WTC11 (cell line): ENCODE data around the gene ITPR2. TPM values are rescaled to one million over a fixed set of nuclear protein-coding genes. Genes with fewer than 3 reads are reported as not detected.

Experiments
- ATAC-seq: fragments of 200-7000 bp; cut with Tn5 transposase; 2 replicates; pipeline ENCODE4 v1.10.0; 2021; ENCODE audit warnings: mild to moderate bottlenecking, moderate library complexity
- CTCF ChIA-PET: fragments of 300-600 bp; sonication (Branson Sonifier 250); formaldehyde crosslinking; loops from one replicate; lab custom pipeline; 2021; ENCODE audit warnings: antibody characterized with exemption; lab: Charles Lee
- POLR2A ChIA-PET: fragments of 350-600 bp; sonication (Branson Sonifier 250); formaldehyde crosslinking; loops from one replicate; lab custom pipeline; 2021; ENCODE audit warnings: antibody characterized with exemption; lab: Charles Lee
- DNase-seq: peaks from one replicate; pipeline ENCODE4 v3.0.0; 2021; ENCODE audit warnings: low spot score
- H3K27ac Mint-ChIP-seq: 2 replicates; pipeline ENCODE4 v1.8.0; 2021; ENCODE audit warnings: mixed read lengths
- H3K27me3 Mint-ChIP-seq: 2 replicates; pipeline ENCODE4 v1.8.0; 2021; ENCODE audit warnings: low read depth, mild to moderate bottlenecking, moderate library complexity, mixed read lengths
- H3K36me3 Mint-ChIP-seq: 2 replicates; pipeline ENCODE4 v1.8.0; 2021; ENCODE audit warnings: mixed read lengths
- H3K4me1 Mint-ChIP-seq: 2 replicates; pipeline ENCODE4 v1.8.0; 2022; ENCODE audit warnings: mixed read lengths
- H3K4me3 Mint-ChIP-seq: 2 replicates; pipeline ENCODE4 v1.8.0; 2021; ENCODE audit warnings: mild to moderate bottlenecking, moderate library complexity, mixed read lengths
- H3K9me3 Mint-ChIP-seq: 2 replicates; pipeline ENCODE4 v1.8.0; 2021; ENCODE audit warnings: mixed read lengths
- EMX1 ChIP-seq: fragments of 250-450 bp; sonication (Bioruptor Pico); IDR thresholded peaks from 2 replicates; pipeline ENCODE4 v1.8.0; 2021; ENCODE audit warnings: mild to moderate bottlenecking
- FOXJ3 ChIP-seq: sonication (generic); formaldehyde crosslinking; IDR thresholded peaks from 2 replicates; pipeline ENCODE4 v1.9.0; 2021; ENCODE audit warnings: missing genetic modification reagents, mild to moderate bottlenecking, borderline replicate concordance
- KAT7 ChIP-seq: sonication (generic); formaldehyde crosslinking; IDR thresholded peaks from 2 replicates; pipeline ENCODE4 v1.8.1; 2023; ENCODE audit warnings: missing genetic modification reagents, mild to moderate bottlenecking, borderline replicate concordance
- MYBL2 ChIP-seq: sonication (generic); formaldehyde crosslinking; IDR thresholded peaks from 2 replicates; pipeline ENCODE4 v1.8.1; 2023; ENCODE audit warnings: mild to moderate bottlenecking, moderate library complexity, missing genetic modification reagents
- NFE2L1 ChIP-seq: sonication (generic); formaldehyde crosslinking; IDR thresholded peaks from 2 replicates; pipeline ENCODE4 v1.8.1; 2023; ENCODE audit warnings: missing genetic modification reagents
- NR2C2 ChIP-seq: sonication (generic); formaldehyde crosslinking; IDR thresholded peaks from 2 replicates; pipeline ENCODE4 v1.8.0; 2022; ENCODE audit warnings: mild to moderate bottlenecking, missing genetic modification reagents
- STAT6 ChIP-seq: sonication (generic); formaldehyde crosslinking; conservative IDR thresholded peaks from 2 replicates; pipeline ENCODE4 v1.8.1; 2023; ENCODE audit warnings: mild to moderate bottlenecking, low read depth, missing genetic modification reagents, moderate library complexity
- USF1 ChIP-seq: sonication (generic); formaldehyde crosslinking; IDR thresholded peaks from 2 replicates; pipeline ENCODE4 v1.8.0; 2022; ENCODE audit warnings: mild to moderate bottlenecking, missing genetic modification reagents
- ZNF219 ChIP-seq: sonication (generic); formaldehyde crosslinking; IDR thresholded peaks from 2 replicates; pipeline ENCODE4 v1.8.0; 2023; ENCODE audit warnings: missing genetic modification reagents, mild to moderate bottlenecking, borderline replicate concordance
- ZNF396 ChIP-seq: fragments of 250-450 bp; sonication (Bioruptor Pico); IDR thresholded peaks from 2 replicates; pipeline ENCODE4 v1.8.0; 2021; ENCODE audit warnings: mild to moderate bottlenecking, moderate library complexity, borderline replicate concordance
- ZNF423 ChIP-seq: fragments of 250-450 bp; sonication (Bioruptor Pico); IDR thresholded peaks from 2 replicates; pipeline ENCODE4 v2.1.2; 2022; ENCODE audit warnings: mild to moderate bottlenecking, moderate library complexity
- total RNA-seq: library from RNA; stranded (reverse); gene quantifications from 3 replicates; pipeline ENCODE4 v1.2.3, GENCODE V29; 2021
- TF ChIP-seq, protein P1 (sequence below): sonication (generic); formaldehyde crosslinking; IDR thresholded peaks from 2 replicates; pipeline ENCODE4 v1.8.0; 2022; ENCODE audit warnings: missing genetic modification reagents
- TF ChIP-seq, protein P2 (sequence below): fragments of 250-450 bp; sonication (Bioruptor Pico); IDR thresholded peaks from 2 replicates; pipeline ENCODE4 v1.9.0; 2021; ENCODE audit warnings: mild to moderate bottlenecking
- TF ChIP-seq, protein P3 (sequence below): sonication (generic); formaldehyde crosslinking; IDR thresholded peaks from 2 replicates; pipeline ENCODE4 v1.8.0; 2022; ENCODE audit warnings: mild to moderate bottlenecking, missing genetic modification reagents
- TF ChIP-seq, protein P4 (sequence below): fragments of 250-450 bp; sonication (Bioruptor Pico); conservative IDR thresholded peaks from 2 replicates; pipeline ENCODE4 v1.9.0; 2021; ENCODE audit warnings: mild to moderate bottlenecking
- TF ChIP-seq, protein P5 (sequence below): fragments of 250-450 bp; sonication (Bioruptor Pico); IDR thresholded peaks from 2 replicates; pipeline ENCODE4 v1.8.0; 2021; ENCODE audit warnings: mild to moderate bottlenecking
- TF ChIP-seq, protein P6 (sequence below): sonication (generic); formaldehyde crosslinking; IDR thresholded peaks from 2 replicates; pipeline ENCODE4 v1.8.1; 2023; ENCODE audit warnings: mild to moderate bottlenecking, missing genetic modification reagents, moderate library complexity

The ITPR2 gene
- total RNA-seq, 1 experiment from 2014 or later: 50.7 TPM

DNA sequence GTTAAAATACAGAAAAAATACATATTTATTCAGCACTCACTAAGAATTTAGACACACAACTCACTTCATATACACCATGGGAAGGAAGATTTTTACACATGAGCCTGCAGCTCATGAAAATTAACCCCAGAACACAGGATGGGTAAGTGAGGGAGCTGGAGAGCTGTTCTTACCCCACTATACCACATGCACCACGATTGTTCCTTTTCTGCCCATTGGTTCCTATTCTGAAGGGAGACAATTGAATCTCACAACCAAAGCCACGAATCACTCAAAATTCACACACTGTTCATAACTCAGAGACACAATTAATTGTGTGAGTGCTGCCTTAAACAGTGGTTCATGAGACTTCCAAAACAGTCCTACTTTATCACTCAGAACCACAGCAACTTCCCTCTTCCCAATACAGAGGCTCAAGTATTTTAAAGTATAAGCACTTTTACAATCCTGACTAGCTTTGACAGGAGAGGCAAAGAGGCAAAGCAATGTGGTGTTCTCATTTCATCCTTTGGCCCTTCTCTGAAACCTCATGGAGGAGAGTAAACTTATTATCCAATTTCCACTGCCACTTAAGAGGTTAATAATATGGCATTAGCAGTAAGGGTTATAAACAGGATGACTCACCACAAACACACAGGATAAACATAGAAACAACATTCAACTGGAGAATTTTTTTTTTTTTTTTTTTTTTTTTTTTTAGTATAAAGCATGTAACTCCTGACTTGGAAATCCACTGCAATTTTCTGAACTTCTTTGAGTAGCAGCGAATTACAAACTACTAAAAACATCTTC lies 59.5 kb downstream of the ITPR2 start:
- H3K9me3 Mint-ChIP-seq: peaks cover 27% of the 10 kb centered on the region
- POLR2A ChIA-PET: no interaction called here
- no peak for TF ChIP-seq NR2C2 (CRISPR knock-in tag)
- TF ChIP-seq KAT7 (CRISPR knock-in tag): no peak
- TF ChIP-seq, protein P1, sequence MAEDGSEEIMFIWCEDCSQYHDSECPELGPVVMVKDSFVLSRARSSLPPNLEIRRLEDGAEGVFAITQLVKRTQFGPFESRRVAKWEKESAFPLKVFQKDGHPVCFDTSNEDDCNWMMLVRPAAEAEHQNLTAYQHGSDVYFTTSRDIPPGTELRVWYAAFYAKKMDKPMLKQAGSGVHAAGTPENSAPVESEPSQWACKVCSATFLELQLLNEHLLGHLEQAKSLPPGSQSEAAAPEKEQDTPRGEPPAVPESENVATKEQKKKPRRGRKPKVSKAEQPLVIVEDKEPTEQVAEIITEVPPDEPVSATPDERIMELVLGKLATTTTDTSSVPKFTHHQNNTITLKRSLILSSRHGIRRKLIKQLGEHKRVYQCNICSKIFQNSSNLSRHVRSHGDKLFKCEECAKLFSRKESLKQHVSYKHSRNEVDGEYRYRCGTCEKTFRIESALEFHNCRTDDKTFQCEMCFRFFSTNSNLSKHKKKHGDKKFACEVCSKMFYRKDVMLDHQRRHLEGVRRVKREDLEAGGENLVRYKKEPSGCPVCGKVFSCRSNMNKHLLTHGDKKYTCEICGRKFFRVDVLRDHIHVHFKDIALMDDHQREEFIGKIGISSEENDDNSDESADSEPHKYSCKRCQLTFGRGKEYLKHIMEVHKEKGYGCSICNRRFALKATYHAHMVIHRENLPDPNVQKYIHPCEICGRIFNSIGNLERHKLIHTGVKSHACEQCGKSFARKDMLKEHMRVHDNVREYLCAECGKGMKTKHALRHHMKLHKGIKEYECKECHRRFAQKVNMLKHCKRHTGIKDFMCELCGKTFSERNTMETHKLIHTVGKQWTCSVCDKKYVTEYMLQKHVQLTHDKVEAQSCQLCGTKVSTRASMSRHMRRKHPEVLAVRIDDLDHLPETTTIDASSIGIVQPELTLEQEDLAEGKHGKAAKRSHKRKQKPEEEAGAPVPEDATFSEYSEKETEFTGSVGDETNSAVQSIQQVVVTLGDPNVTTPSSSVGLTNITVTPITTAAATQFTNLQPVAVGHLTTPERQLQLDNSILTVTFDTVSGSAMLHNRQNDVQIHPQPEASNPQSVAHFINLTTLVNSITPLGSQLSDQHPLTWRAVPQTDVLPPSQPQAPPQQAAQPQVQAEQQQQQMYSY (CRISPR knock-in tag): no peak
- TF ChIP-seq, protein P2, sequence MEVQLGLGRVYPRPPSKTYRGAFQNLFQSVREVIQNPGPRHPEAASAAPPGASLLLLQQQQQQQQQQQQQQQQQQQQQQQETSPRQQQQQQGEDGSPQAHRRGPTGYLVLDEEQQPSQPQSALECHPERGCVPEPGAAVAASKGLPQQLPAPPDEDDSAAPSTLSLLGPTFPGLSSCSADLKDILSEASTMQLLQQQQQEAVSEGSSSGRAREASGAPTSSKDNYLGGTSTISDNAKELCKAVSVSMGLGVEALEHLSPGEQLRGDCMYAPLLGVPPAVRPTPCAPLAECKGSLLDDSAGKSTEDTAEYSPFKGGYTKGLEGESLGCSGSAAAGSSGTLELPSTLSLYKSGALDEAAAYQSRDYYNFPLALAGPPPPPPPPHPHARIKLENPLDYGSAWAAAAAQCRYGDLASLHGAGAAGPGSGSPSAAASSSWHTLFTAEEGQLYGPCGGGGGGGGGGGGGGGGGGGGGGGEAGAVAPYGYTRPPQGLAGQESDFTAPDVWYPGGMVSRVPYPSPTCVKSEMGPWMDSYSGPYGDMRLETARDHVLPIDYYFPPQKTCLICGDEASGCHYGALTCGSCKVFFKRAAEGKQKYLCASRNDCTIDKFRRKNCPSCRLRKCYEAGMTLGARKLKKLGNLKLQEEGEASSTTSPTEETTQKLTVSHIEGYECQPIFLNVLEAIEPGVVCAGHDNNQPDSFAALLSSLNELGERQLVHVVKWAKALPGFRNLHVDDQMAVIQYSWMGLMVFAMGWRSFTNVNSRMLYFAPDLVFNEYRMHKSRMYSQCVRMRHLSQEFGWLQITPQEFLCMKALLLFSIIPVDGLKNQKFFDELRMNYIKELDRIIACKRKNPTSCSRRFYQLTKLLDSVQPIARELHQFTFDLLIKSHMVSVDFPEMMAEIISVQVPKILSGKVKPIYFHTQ (CRISPR knock-in tag): no peak
- no peak for TF ChIP-seq NFE2L1 (CRISPR knock-in tag)
- TF ChIP-seq, protein P3, sequence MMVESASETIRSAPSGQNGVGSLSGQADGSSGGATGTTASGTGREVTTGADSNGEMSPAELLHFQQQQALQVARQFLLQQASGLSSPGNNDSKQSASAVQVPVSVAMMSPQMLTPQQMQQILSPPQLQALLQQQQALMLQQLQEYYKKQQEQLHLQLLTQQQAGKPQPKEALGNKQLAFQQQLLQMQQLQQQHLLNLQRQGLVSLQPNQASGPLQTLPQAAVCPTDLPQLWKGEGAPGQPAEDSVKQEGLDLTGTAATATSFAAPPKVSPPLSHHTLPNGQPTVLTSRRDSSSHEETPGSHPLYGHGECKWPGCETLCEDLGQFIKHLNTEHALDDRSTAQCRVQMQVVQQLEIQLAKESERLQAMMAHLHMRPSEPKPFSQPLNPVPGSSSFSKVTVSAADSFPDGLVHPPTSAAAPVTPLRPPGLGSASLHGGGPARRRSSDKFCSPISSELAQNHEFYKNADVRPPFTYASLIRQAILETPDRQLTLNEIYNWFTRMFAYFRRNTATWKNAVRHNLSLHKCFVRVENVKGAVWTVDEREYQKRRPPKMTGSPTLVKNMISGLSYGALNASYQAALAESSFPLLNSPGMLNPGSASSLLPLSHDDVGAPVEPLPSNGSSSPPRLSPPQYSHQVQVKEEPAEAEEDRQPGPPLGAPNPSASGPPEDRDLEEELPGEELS (CRISPR knock-in tag): no peak
- TF ChIP-seq MYBL2 (CRISPR knock-in tag): no peak
- no peak for TF ChIP-seq ZNF396 (CRISPR knock-in tag)
- no peak for TF ChIP-seq STAT6
- no peak for TF ChIP-seq ZNF219
- TF ChIP-seq ZNF423: no peak
- no peak for TF ChIP-seq EMX1 (CRISPR knock-in tag)
- TF ChIP-seq FOXJ3 (CRISPR knock-in tag): no peak
- TF ChIP-seq, all 79 proteins: peak for 0
- CTCF ChIA-PET: no interaction called here
- ATAC-seq: no peak
- no peak for DNase-seq
- H3K4me3 Mint-ChIP-seq: no peak overlapping the region
- H3K4me1 Mint-ChIP-seq: peaks cover 21% of the 10 kb centered on the region
- H3K27me3 Mint-ChIP-seq: peaks cover 5% of the 10 kb centered on the region; the same call in 1 of the 2 replicates
- peak overlapping the region; percentile 4; the same call in 1 of the 2 replicates for H3K27ac Mint-ChIP-seq
- H3K36me3 Mint-ChIP-seq: peaks cover 40% of the 10 kb centered on the region

- Mint-ChIP-seq H3K27ac (no peak overlapping the region), H3K27me3 (peaks cover 2% of the 10 kb centered on the region; the same call in 1 of the 2 replicates), H3K4me1 (peaks cover 30% of the 10 kb centered on the region), H3K9me3 (peaks cover 10% of the 10 kb centered on the region), H3K4me3 (no peak overlapping the region), H3K36me3 (peaks cover 23% of the 10 kb centered on the region)
- POLR2A ChIA-PET: no interaction called here
- ATAC-seq (no peak), DNase-seq (no peak)
- CTCF ChIA-PET: no interaction called here
- TF ChIP-seq, protein P4, sequence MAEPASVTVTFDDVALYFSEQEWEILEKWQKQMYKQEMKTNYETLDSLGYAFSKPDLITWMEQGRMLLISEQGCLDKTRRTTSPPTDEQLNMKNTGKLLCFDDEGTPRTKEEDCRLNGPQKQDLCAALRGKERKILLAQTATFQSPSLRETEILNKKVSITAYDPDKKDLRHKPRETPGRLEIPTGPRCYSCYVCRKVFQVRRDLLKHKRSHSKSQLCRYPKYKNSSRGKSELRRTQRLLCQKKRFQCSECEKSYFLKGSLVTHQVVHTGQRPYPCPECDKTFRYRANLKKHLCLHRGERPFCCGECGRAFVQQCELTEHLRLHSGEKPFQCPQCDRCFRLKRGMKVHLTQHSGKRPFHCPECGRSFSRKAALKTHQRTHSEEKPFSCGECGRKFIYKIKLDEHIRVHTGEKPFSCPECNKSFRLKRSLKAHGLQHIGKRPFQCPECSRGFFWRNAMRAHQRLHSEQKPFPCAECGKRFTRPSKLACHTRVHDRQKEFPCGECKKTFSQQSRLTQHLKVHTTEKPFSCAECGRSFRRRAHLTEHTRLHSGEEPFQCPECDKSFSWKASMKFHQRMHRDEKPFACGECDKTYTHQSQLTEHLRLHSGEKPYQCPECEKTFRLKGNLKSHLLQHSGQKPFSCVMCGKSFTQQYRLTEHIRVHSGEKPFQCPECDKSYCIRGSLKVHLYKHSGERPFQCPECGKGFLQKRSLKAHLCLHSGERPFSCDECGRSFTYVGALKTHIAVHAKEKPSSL (CRISPR knock-in tag): no peak
- TF ChIP-seq, protein P5, sequence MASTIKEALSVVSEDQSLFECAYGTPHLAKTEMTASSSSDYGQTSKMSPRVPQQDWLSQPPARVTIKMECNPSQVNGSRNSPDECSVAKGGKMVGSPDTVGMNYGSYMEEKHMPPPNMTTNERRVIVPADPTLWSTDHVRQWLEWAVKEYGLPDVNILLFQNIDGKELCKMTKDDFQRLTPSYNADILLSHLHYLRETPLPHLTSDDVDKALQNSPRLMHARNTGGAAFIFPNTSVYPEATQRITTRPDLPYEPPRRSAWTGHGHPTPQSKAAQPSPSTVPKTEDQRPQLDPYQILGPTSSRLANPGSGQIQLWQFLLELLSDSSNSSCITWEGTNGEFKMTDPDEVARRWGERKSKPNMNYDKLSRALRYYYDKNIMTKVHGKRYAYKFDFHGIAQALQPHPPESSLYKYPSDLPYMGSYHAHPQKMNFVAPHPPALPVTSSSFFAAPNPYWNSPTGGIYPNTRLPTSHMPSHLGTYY (CRISPR knock-in tag): no peak
- TF ChIP-seq, protein P6, sequence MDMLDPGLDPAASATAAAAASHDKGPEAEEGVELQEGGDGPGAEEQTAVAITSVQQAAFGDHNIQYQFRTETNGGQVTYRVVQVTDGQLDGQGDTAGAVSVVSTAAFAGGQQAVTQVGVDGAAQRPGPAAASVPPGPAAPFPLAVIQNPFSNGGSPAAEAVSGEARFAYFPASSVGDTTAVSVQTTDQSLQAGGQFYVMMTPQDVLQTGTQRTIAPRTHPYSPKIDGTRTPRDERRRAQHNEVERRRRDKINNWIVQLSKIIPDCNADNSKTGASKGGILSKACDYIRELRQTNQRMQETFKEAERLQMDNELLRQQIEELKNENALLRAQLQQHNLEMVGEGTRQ: no peak
- TF ChIP-seq ZNF396 (CRISPR knock-in tag) (no peak), USF1 (CRISPR knock-in tag) (no peak)
Measured at GRCh38 chr12:26771861-26772260, 61.1 kb downstream of the ITPR2 start.
